ENCODE data around the gene MRPL41.

DNA sequence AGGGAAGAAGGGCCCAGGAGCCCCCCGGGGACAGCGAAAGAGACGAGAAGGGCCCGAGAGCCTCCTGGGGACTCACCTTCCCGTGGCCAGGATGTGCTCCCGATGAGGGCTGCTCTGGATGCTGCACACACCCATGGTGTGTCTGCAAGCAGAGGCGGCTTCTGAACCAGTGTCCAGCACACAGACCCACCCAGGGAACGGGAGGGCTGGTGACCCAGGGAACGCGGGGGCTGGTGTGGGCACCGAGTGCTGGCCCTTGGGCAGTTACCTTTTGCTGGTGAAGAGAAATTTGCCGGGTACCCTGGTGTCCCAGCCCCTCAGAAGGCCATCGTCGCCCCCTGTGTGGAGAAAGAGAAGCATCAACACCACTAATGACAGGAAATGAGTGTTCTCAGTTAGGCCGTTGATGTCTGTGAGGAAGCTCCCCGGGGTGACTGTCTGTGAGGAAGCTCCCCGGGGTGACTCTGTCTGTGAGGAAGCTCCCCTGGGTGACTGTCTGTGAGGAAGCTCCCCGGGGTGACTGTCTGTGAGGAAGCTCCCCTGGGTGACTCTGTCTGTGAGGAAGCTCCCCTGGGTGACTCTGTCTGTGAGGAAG, 13.2 kb downstream of the MRPL41 start:
- no peak for TF ChIP-seq EP300 (IDR thresholded peaks at IDR 0.05)
- TF ChIP-seq, protein P1, sequence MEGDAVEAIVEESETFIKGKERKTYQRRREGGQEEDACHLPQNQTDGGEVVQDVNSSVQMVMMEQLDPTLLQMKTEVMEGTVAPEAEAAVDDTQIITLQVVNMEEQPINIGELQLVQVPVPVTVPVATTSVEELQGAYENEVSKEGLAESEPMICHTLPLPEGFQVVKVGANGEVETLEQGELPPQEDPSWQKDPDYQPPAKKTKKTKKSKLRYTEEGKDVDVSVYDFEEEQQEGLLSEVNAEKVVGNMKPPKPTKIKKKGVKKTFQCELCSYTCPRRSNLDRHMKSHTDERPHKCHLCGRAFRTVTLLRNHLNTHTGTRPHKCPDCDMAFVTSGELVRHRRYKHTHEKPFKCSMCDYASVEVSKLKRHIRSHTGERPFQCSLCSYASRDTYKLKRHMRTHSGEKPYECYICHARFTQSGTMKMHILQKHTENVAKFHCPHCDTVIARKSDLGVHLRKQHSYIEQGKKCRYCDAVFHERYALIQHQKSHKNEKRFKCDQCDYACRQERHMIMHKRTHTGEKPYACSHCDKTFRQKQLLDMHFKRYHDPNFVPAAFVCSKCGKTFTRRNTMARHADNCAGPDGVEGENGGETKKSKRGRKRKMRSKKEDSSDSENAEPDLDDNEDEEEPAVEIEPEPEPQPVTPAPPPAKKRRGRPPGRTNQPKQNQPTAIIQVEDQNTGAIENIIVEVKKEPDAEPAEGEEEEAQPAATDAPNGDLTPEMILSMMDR (IDR thresholded peaks at IDR 0.05) = no peak

Data from tibial nerve (tissue), 4 donors.